NCI-H1092 (cell line): ENCODE measurements around the gene CHST3.
A peak's percentile ranks its signal among the peaks of the same experiment; 100 is the strongest.

ENCODE experiments used
- DNase-seq: peaks from one replicate; lab custom pipeline; 2025; lab: John Stamatoyannopoulos, UW

CHST3 gene

DNA sequence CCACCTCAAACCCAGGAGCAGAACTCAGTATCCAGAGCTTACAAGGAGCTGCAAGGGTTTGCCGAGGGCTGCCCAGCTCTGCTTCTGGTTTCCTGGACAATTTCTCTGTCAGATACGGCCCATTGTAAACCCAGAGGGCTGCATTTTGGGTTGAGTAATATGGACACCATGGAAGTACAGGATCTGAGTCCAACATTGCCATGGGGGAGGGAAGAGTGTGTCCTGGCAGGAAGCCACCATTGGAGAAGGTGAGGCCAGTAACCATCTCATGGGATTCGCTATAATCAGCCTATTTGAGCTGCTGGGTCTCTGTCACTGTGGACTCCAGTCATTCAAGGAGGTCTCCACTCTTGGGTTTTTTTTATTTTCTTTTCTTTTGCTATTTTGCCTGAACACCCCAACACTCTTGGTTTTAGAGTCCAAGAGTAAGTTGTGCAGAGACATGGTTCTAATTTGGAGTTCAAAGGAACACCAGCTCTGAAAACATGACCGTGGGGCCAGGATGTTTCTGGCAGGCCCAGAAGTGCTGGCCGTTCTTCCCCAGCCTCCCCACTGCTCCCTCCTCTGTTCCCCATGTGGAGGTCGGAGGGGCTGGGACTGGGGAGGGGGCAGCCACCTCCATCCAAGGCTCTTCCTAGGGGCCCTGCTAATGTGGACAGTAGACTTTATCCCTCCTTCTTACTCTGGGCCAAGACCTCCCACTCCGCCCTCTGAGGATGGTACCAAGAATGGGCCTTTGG lies 46.2 kb downstream of the CHST3 start:
- DNase-seq = no peak

DNA sequence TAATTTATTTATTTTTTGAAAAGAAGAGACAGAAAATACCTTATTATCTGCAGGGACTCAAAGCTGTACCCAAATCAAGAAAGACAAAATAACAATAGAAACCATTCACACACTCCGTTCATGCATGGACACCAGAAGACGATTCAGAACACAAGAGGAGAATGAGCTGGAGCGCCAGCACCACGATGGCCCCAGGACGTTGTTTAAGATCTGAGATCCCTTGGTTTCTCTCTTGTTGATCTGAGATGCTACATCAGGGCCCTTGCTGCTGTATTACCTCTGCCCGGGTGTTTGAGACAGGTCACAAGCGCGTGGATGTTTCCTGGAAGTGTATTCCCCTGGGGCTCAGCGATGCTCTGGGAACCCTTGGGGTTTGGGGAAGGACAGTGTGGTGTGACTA lies 46.8 kb downstream of the CHST3 start:
- no peak for DNase-seq

GRCh38 chr10:72011468-72011867 lies 47.3 kb downstream of the CHST3 start:
- DNase-seq = peak; percentile 26

- DNase-seq = no peak
Observed at GRCh38 chr10:72011976-72012512, 47.8 kb downstream of the CHST3 start.

- DNase-seq = no peak
Observed at GRCh38 chr10:72012796-72013195, 48.6 kb downstream of the CHST3 start.

DNA sequence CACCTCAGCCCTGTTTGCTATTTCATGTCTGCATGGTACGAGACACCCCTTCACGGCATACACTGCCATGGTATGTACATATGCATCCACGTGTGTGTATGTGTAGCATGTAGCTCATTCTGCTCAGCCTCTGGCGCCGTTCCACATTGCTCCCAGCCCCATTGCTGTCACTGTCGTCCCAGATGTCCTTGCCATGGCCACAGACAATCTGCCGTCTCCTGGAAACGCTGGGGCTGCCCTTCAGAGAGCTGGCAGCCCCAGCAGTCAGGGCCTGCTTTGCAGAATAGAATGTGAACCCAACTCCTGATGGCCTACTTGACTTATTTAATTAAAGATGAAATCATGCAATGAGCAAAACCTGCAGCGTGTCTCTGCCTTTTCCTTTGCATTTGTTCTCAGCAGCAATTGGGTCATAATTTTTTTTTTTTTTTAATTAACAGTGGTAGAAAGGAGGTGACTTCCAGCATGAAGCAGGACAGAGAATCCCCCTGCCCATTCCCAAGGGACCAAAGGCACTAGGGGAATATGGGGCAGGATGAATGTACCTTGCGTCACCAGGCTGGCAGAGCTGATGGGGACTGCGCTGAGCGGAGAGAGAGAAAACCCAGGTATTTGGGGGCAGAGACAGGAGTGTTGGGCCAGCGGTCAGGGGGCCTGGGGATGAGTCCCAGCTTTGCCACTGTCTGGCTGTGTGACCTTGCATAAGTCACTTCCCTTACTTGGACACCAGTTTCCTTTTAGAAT lies 49.2 kb downstream of the CHST3 start:
- DNase-seq = no peak

DNA sequence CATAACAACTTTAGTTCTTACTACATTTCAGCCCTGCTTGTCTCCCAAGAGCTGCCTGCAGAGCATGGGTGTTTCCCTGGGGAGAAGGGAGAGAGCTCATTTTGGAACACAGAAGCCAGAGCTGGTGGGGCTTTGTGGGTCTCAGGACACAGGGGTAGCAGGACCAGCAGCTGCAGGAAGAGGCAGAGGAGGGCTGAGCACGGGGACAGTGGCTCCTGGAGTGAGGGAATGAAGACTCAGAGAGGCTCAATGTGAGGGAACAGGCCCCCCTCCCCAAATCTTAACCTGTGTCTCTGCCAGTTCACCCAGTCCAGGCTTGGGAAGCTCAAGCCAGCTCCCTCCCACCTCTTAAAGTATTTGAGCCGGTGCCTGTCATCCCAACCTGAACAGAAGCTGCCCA lies 50.0 kb downstream of the CHST3 start:
- DNase-seq = no peak

- no peak for DNase-seq
Observed at GRCh38 chr10:72014785-72015480, 50.7 kb downstream of the CHST3 start.

GRCh38 chr10:72015841-72016240 lies 51.6 kb downstream of the CHST3 start:
- DNase-seq = no peak

DNA sequence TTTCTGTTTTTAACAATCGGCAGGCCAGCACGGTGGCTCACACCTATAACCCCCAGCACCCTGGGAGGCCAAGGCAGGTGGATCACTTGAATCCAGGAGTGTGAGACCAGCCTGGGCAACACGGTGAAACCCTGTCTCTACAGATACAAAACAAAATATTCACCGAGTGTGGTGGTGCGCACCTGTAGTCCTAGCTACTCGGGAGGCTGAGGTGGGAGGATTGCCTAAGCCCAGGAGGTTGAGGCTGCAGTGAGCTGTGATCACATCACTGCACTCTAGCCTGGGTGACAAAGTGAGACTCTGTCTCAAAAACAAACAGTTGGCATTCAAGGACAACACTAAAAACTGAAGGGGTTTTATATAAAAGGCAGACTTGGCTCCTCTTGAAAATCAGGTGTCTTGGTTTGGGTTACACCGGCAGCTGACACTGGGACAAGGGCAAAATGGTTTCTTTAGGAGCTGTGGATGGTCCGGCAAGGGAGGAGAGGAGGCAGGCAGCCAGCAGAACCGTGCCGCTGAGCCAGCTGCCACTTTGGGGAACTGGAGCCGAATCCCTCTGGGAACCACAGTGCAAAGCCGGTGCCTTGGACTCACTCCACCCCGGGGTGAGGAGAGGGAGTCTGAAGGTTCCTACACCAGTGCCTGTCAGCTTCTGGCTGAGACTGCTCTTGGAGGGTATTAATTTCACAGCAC lies 52.6 kb downstream of the CHST3 start:
- DNase-seq = peak; percentile 14

GRCh38 chr10:72019085-72019876 lies 55.1 kb downstream of the CHST3 start:
- DNase-seq = no peak

- no peak for DNase-seq
Observed at GRCh38 chr10:72020914-72021809, 57.0 kb downstream of the CHST3 start.

GRCh38 chr10:72022228-72022627 lies 58.0 kb downstream of the CHST3 start:
- no peak for DNase-seq

DNA sequence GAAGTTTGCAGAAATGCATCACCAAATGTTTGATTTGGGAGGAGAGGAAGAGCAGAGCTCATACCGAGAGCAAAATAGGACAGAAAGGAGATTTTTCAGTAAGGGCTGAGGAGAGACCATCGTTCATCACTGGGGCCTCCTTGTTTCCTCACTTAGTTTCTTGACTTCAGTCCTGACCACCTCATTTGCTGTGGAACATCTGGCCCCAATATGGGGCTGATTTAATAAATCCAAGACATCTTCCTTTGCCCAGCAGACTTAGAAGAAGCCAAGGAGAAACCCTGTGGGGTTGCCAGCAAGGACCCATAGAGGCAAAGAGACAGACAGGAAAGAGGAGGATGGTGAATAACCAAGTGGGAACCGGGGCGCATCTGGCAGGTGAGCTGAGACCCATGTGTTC lies 60.4 kb downstream of the CHST3 start:
- no peak for DNase-seq

DNA sequence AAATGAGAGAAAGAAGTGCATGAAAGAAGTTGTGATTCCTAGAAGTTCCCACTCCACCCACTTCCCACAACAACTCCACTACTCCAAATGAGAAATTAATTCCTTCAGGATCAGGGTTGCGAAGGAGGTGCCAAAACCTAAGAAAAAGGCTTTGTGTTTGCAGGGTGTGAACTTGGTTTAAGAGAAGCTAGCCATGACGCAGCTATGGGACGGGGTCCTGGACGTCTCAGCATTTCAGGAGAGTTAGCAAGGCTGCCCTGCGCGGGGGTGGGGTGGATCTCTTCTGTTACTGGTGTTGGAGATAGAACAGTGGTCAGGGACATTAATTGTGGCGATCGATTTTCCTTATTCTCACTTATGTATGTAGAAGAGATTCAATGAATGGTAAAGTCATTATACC lies 61.2 kb downstream of the CHST3 start:
- DNase-seq = no peak

GRCh38 chr10:72025832-72026231 lies 61.6 kb downstream of the CHST3 start:
- no peak for DNase-seq

DNA sequence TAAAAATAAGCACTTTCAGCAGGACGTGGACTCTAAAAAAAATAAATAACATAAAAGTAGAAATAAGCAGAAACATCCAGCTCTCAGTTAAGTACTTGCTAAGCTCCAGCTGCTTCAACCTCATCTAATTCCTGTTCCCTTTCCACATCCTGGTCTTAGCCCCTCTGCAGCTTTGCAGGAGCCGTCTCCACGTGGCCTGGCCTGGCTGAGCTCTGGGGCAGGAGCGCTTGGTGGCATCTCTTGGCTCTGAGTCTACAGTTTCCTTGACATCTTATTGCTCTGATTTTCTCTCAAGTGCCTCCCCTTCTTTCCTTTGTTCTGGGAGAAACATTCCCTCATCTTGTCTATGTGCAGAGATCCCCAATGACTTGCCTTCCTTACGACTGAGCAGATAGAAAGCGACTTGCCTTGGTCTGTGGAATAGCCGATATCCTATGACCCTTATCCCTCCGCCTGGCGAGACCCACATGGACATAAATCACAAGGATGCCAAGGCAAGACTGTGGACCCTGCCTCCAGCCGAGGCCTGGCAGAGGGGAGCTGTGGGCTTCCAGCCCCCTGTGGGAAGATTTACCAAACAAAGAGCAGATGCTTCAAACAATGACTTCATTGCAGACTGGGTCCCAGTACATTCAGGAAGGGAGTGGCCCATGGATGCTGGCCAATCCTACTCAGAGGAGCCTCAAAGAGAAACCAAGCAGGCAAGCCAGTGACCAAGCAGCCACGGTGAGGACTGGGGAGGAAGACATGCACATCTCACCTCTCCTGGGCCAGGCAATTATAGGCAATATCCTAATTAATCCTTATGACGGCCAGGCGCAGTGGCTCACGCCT lies 62.3 kb downstream of the CHST3 start:
- DNase-seq = no peak

GRCh38 chr10:72027498-72027897 lies 63.3 kb downstream of the CHST3 start:
- no peak for DNase-seq

DNA sequence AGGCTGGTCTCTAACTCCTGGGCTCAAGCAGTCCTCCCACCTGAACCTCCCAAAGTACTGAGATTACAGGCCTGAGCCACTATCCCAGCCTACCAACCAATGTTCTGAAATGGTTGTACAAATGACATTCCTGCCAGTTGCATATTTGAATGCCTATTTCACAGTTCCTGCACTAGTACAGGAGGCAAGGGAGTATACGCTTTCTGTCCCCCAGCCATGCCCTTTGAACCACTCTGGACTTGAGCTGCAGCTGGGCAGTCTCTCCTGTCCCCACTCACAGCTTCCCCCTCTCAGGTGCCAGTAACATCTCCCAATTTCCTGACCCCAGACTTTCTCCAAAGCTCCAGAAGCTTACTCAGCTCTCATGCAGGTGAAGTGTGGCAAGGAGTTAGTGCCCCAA lies 65.2 kb downstream of the CHST3 start:
- no peak for DNase-seq
